Stomach smooth muscle (tissue), 2 donors: ENCODE measurements around the gene IRF2BP2.

Experiments used
- H3K27ac ChIP-seq: one replicate; pipeline ENCODE4 v1.7.0; 2013; ENCODE audit warnings: mild to moderate bottlenecking, low read length, inconsistent platforms
- H3K27me3 ChIP-seq, 2 donors: one replicate each; pipeline ENCODE4 v1.7.0; 2013; ENCODE audit warnings: low read length in 2 of 2; ENCODE audit not compliant: insufficient read depth in 2 of 2, control insufficient read depth in 1 of 2
- H3K36me3 ChIP-seq, 2 donors: one replicate each; pipeline ENCODE4 v1.7.0; 2013; ENCODE audit warnings: low read length in 2 of 2; ENCODE audit not compliant: control insufficient read depth in 2 of 2, insufficient read depth in 2 of 2
- H3K4me1 ChIP-seq: one replicate; pipeline ENCODE4 v1.7.0; 2013; ENCODE audit warnings: low read length; ENCODE audit not compliant: control insufficient read depth, insufficient read depth
- H3K4me3 ChIP-seq, 2 donors: one replicate each; pipeline ENCODE4 v1.7.0; 2013; ENCODE audit warnings: low read length in 2 of 2
- H3K9ac ChIP-seq, 2 donors: one replicate each; pipeline ENCODE4 v1.7.0; 2013; ENCODE audit warnings: low read length in 2 of 2, mild to moderate bottlenecking in 1 of 2
- H3K9me3 ChIP-seq, 2 donors: one replicate each; pipeline ENCODE4 v1.7.0; 2013; ENCODE audit warnings: low read length in 2 of 2; ENCODE audit not compliant: control insufficient read depth in 2 of 2
- donor health status: healthy.
- donor health status: Pancreatic carcinoma.

IRF2BP2 gene

GRCh38 chr1:234620272-234621126 is 10.5 kb upstream of the IRF2BP2 start:
- Histone ChIP-seq H3K9me3 (no peaks in the 10 kb centered on the region), H3K9ac (no peak overlapping the region), H3K4me1 (peaks cover 6% of the 10 kb centered on the region), H3K27me3 (no peaks in the 10 kb centered on the region), H3K27ac (no peak overlapping the region), H3K36me3 (no peaks in the 10 kb centered on the region), H3K4me3 (no peak overlapping the region)

DNA sequence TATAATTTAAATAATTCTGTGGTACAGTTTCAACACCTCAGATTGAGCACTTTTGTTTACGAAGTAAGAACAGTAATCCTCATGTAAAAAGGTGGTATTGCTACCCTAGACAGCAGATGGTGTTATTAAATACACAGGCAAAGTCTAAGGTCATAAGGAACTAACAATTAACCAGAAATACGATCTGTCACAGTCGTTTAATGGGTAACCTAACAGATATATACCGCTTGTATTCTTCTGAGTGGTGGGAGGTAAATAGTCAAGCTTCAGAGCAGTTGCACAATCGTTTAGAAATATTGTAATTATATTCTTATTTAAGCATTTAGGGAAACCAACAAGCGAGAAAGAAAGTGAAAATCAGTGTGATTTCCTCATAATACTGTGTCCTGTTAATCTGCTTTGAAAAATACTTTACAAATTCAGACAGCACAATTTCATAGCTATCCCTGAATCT is 9.8 kb upstream of the IRF2BP2 start:
- Histone ChIP-seq H3K9ac (no peak overlapping the region), H3K27ac (no peak overlapping the region), H3K27me3 (no peaks in the 10 kb centered on the region), H3K4me3 (no peak overlapping the region), H3K4me1 (peaks cover 6% of the 10 kb centered on the region), H3K36me3 (no peaks in the 10 kb centered on the region), H3K9me3 (no peaks in the 10 kb centered on the region)

GRCh38 chr1:234619071-234619480 is 9.1 kb upstream of the IRF2BP2 start:
- no peak overlapping the region for H3K9ac ChIP-seq
- no peaks in the 10 kb centered on the region for H3K9me3 ChIP-seq
- H3K4me3 ChIP-seq = no peak overlapping the region
- no peak overlapping the region for H3K27ac ChIP-seq
- peaks cover 4% of the 10 kb centered on the region for H3K4me1 ChIP-seq
- no peaks in the 10 kb centered on the region for H3K36me3 ChIP-seq
- no peaks in the 10 kb centered on the region for H3K27me3 ChIP-seq

GRCh38 chr1:234618737-234619049 is 8.7 kb upstream of the IRF2BP2 start:
- no peaks in the 10 kb centered on the region for H3K36me3 ChIP-seq
- peaks cover 4% of the 10 kb centered on the region for H3K4me1 ChIP-seq
- H3K27ac ChIP-seq = no peak overlapping the region
- no peaks in the 10 kb centered on the region for H3K9me3 ChIP-seq
- no peaks in the 10 kb centered on the region for H3K27me3 ChIP-seq
- no peak overlapping the region for H3K9ac ChIP-seq
- H3K4me3 ChIP-seq = no peak overlapping the region

DNA sequence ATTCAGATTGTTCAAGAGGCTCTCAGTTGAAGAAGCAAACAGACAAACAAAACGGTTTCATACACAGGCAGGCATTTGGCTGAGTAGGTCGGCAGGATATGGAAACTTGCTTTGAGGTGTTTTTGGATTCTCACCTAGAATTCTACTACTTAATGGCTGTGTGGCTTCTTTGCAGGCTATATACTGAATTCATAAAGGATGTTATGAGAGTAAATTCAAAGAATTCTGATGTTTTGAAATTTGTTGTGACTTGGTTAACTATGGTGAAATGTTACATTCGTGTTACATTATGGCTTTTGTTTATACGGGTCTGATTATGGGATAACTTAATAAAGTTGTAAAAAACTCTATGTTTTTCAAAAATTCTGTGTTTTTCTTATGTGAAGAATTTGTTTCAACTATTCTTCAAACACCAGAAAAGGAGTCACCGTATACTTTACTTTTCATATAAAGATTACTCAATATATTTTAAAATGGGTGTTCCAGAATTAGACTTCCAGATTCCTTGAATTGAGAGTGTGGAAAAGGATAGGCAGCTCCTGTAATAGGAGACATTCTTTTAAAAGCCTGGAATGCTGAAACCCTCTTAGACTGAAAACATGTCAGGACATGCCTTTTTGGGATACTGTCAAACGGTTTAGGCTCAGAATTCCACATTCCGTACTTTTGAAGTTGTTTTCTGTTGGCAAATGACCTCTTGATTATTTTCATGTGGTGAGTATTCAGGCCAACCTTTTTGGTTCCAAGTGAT is 8.2 kb upstream of the IRF2BP2 start:
- Histone ChIP-seq H3K9ac (no peak overlapping the region), H3K27me3 (no peaks in the 10 kb centered on the region), H3K36me3 (no peaks in the 10 kb centered on the region), H3K9me3 (no peaks in the 10 kb centered on the region), H3K4me3 (no peak overlapping the region), H3K4me1 (peaks cover 9% of the 10 kb centered on the region), H3K27ac (no peak overlapping the region)

GRCh38 chr1:234617131-234617985 is 7.4 kb upstream of the IRF2BP2 start:
- H3K4me1 ChIP-seq = peaks cover 17% of the 10 kb centered on the region
- H3K9me3 ChIP-seq = no peaks in the 10 kb centered on the region
- H3K9ac ChIP-seq = no peak overlapping the region
- no peaks in the 10 kb centered on the region for H3K36me3 ChIP-seq
- H3K4me3 ChIP-seq = no peak overlapping the region
- no peaks in the 10 kb centered on the region for H3K27me3 ChIP-seq
- H3K27ac ChIP-seq = no peak overlapping the region

- Histone ChIP-seq H3K4me1 (peaks cover 24% of the 10 kb centered on the region), H3K4me3 (no peak overlapping the region), H3K9me3 (no peaks in the 10 kb centered on the region), H3K36me3 (no peaks in the 10 kb centered on the region), H3K9ac (no peak overlapping the region), H3K27ac (no peak overlapping the region), H3K27me3 (no peaks in the 10 kb centered on the region)
These were observed 6.7 kb upstream of the IRF2BP2 start for GRCh38 chr1:234616644-234617043.

- Histone ChIP-seq H3K9me3 (no peaks in the 10 kb centered on the region), H3K27me3 (no peaks in the 10 kb centered on the region), H3K9ac (no peak overlapping the region), H3K4me1 (peaks cover 31% of the 10 kb centered on the region), H3K4me3 (no peak overlapping the region), H3K36me3 (no peaks in the 10 kb centered on the region), H3K27ac (no peak overlapping the region)
These were observed 4.1 kb upstream of the IRF2BP2 start for GRCh38 chr1:234614081-234614489.

- H3K4me1 ChIP-seq = peaks cover 31% of the 10 kb centered on the region
- H3K9ac ChIP-seq = peak overlapping the region; percentile 95 to 99
- no peaks in the 10 kb centered on the region for H3K36me3 ChIP-seq
- peak overlapping the region; percentile 52 to 84 for H3K4me3 ChIP-seq
- no peaks in the 10 kb centered on the region for H3K27me3 ChIP-seq
- H3K9me3 ChIP-seq = no peaks in the 10 kb centered on the region
- H3K27ac ChIP-seq = peak overlapping the region; percentile 99
These were observed 3.3 kb upstream of the IRF2BP2 start for GRCh38 chr1:234613128-234613875.
